GM10266 (cell line): ENCODE results near the gene TBRG1.

ENCODE experiments used
- DNase-seq: peaks from one replicate; pipeline ENCODE4 v3.0.0; 2012; ENCODE audit errors: extremely low spot score
- TF ChIP-seq, protein P1 (sequence below): IDR thresholded peaks from 2 replicates; pipeline ENCODE4 v1.5.1; 2012; ENCODE audit warnings: mild to moderate bottlenecking, low read depth; ENCODE audit not compliant: control insufficient read depth, insufficient read depth; ENCODE audit errors: missing control alignments

Gene TBRG1

DNA sequence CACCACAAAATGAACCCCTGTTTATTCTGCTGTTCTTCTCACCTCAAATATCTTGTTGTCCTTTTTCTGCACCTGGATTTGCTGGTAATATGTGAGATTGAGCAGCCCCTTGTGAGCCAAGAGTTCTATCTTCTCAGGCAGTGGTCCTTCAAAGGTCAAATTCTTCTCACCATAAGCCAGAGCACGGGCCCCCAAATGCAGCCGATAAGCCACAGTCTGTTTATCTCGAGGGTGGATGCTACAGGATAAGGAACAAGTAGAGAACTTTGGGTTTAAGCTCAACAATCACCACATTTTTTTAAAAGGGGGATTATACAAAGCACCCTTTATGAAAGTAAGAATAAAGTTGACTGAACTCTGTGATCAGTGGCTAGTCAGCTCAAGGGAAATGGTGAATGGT, 15.8 kb downstream of the TBRG1 start:
- TF ChIP-seq, protein P1, sequence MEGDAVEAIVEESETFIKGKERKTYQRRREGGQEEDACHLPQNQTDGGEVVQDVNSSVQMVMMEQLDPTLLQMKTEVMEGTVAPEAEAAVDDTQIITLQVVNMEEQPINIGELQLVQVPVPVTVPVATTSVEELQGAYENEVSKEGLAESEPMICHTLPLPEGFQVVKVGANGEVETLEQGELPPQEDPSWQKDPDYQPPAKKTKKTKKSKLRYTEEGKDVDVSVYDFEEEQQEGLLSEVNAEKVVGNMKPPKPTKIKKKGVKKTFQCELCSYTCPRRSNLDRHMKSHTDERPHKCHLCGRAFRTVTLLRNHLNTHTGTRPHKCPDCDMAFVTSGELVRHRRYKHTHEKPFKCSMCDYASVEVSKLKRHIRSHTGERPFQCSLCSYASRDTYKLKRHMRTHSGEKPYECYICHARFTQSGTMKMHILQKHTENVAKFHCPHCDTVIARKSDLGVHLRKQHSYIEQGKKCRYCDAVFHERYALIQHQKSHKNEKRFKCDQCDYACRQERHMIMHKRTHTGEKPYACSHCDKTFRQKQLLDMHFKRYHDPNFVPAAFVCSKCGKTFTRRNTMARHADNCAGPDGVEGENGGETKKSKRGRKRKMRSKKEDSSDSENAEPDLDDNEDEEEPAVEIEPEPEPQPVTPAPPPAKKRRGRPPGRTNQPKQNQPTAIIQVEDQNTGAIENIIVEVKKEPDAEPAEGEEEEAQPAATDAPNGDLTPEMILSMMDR, result no peak
- no peak for DNase-seq

GRCh38 chr11:124639186-124639585, 16.5 kb downstream of the TBRG1 start:
- TF ChIP-seq, protein P1, result no peak
- DNase-seq, result no peak

DNA sequence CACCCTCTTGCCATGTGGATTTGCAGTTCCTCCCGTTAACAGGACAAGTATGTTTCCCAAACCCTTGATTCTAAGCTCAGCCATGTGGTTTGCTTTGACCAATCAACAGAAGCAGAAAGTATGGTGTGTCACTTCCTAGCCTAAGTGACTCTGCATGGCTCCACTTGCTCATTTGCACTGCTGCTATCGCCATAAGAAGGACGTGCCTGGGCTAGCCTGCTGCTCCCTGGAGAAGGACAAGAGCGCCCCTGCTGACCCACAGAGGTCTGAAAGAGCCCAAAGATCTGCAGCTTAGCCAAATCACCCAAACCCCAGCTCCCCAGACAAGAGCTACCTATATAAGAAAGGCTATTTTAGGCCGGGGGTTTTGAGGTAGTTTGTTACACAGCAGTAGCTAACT, 18.0 kb downstream of the TBRG1 start:
- TF ChIP-seq, protein P1, result no peak
- DNase-seq, result no peak

GRCh38 chr11:124642628-124643027, 20.0 kb downstream of the TBRG1 start:
- DNase-seq, result no peak
- TF ChIP-seq, protein P1, result no peak

DNA sequence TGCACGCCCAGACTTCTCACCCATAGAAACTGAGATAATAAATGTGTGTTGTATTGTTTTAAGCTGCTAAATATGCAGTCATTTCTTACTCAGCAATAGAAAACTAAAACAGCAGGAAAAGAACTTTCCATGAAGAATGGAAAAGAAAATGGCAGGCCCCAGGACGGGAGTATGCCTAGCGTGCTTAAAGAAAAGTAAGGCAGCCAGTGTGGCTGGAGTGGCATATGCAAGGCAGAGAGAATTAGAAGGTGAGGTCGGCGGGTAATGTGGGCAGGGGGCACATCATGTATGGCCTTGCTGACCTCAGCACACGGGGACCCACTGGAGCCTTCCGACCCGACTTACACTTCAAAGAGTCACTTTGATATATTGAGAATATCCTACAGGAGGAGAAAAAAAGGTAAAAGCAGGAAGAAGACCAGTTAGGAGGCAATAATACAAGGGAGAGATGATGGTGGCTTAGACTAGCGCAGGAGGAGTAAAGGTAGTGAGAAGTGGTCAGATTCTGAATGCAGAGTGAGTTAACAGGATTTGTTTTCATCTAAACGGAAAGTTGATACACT, 20.5 kb downstream of the TBRG1 start:
- no peak for DNase-seq
- TF ChIP-seq, protein P1, result no peak

DNA sequence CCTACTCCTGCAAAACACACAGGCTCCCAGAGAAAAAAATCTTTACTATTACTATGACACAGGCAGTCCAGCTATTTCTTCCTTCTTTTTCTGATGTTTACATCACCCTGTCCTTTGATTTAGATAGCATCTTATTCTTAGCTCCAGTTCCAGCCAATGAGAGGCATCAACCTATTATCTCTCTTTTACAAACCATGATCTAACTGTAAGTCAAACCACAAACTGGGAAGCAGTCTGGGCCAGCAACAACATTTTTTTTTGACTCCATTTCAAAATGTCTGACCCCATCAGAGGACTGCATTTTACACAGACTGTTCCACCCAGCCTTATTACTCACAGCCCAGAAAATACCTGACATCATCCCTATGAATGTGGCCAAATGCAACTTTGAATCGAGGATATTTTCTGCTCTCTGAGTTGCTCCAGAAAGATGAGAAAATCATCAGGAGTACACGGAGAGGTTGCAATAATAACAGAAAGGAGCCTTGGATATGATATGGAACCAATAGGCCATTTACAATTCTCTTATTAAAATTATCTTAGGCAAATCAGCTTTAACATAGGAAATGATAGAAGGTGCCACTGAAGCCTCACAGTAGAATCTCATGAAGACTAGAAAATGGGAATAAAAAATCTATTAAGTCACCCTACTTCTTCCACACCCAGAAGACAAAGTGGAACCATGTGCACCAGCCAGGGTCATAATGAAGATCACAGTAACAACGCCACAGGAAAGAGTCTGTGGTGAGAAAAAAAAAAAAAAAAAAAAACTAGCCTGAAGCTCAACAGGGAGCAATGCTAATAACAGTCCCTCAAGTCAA, 21.2 kb downstream of the TBRG1 start:
- no peak for DNase-seq
- TF ChIP-seq, protein P1, result no peak

GRCh38 chr11:124644426-124645280, 22.0 kb downstream of the TBRG1 start:
- TF ChIP-seq, protein P1, result peak; percentile 83
- DNase-seq, result peak; percentile 40
